ENCODE data around the gene MYO1D.

MYO1D gene

DNA sequence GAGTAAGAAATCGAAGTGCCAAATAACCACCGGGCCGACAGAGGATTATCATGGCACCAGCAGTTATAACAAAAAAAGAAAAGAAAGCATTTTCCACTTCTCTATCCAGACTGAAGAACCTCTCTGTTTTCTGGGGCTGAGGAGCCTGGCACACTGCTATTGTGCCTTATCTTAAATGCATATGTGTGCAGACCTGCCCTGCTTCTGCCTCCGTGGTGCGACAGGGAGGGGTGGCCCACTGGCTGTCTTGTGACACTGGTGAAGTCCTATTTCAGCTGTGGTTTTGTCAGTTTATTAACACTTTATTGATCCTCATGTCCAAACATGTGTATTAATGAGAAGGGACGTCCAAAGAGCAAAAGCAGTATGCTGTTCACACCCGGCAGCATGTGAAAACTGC lies 334.7 kb downstream of the MYO1D start:
- Histone ChIP-seq H3K9me3 (replicated peaks; ENCODE audit: insufficient read depth, low read length) (no peaks in the 10 kb centered on the region), H3K9ac (ENCODE audit: low read length) (no peak overlapping the region), H3K27me3 (replicated peaks; ENCODE audit: insufficient read depth, low read length) (no peaks in the 10 kb centered on the region), H4K20me1 (ENCODE audit: insufficient read depth, low read length) (no peaks in the 10 kb centered on the region), H3K9me2 (replicated peaks; ENCODE audit: insufficient read depth, low read length) (no peaks in the 10 kb centered on the region), H3K27ac (ENCODE audit: low read length) (no peak overlapping the region), H2AFZ (ENCODE audit: low read length) (no peak overlapping the region), H3K4me3 (ENCODE audit: low read length) (no peak overlapping the region), H3K79me2 (ENCODE audit: low read length) (no peaks in the 10 kb centered on the region), H3K36me3 (replicated peaks; ENCODE audit: insufficient read depth, low read length) (no peaks in the 10 kb centered on the region), H3K4me2 (ENCODE audit: low read depth, low read length) (no peak overlapping the region), H3F3A (ENCODE audit: insufficient read depth, low read length) (no peaks in the 10 kb centered on the region), H3K4me1 (ENCODE audit: low read length) (no peaks in the 10 kb centered on the region)
- TF ChIP-seq EZH2 (optimal IDR thresholded peaks at IDR 0.05; ENCODE audit: low read depth, low read length) = no peak
- TF ChIP-seq EZH2phosphoT487 (IDR thresholded peaks at IDR 0.05; ENCODE audit: low read length) = no peak
- TF ChIP-seq, protein P1, sequence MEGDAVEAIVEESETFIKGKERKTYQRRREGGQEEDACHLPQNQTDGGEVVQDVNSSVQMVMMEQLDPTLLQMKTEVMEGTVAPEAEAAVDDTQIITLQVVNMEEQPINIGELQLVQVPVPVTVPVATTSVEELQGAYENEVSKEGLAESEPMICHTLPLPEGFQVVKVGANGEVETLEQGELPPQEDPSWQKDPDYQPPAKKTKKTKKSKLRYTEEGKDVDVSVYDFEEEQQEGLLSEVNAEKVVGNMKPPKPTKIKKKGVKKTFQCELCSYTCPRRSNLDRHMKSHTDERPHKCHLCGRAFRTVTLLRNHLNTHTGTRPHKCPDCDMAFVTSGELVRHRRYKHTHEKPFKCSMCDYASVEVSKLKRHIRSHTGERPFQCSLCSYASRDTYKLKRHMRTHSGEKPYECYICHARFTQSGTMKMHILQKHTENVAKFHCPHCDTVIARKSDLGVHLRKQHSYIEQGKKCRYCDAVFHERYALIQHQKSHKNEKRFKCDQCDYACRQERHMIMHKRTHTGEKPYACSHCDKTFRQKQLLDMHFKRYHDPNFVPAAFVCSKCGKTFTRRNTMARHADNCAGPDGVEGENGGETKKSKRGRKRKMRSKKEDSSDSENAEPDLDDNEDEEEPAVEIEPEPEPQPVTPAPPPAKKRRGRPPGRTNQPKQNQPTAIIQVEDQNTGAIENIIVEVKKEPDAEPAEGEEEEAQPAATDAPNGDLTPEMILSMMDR (IDR thresholded peaks at IDR 0.05; ENCODE audit: low read length) = no peak
- DNase-seq = no peak

DNA sequence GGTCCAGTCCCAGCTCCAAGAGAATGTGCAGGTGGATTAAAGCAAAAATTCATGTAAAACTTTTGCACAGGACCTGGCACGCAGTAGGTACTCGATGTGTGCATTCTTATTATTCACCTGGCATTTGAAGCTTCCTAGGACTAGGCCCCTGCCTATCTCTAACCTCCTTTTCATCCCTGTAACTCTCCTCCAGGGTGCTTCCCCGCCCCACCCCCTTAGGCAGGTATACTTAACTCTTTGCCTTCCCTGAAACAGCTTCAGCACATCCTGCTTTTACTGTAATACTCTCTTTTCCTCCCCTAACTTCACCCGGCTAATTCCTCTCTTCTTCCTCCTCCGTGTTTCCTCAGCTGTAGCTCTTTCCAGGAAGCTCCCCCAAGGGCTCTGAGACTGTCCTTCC lies 335.3 kb downstream of the MYO1D start:
- no peak overlapping the region for H2AFZ ChIP-seq (ENCODE audit: low read length)
- TF ChIP-seq, protein P1 (IDR thresholded peaks at IDR 0.05; ENCODE audit: low read length) = no peak
- TF ChIP-seq EZH2 (optimal IDR thresholded peaks at IDR 0.05; ENCODE audit: low read depth, low read length) (no peak), EZH2phosphoT487 (IDR thresholded peaks at IDR 0.05; ENCODE audit: low read length) (no peak)
- no peak overlapping the region for H3K9ac ChIP-seq (ENCODE audit: low read length)
- no peak overlapping the region for H3K4me2 ChIP-seq (ENCODE audit: low read depth, low read length)
- DNase-seq = no peak
- no peaks in the 10 kb centered on the region for H3K27me3 ChIP-seq (replicated peaks; ENCODE audit: insufficient read depth, low read length)
- H3K36me3 ChIP-seq (replicated peaks; ENCODE audit: insufficient read depth, low read length) = no peaks in the 10 kb centered on the region
- no peaks in the 10 kb centered on the region for H3F3A ChIP-seq (ENCODE audit: insufficient read depth, low read length)
- no peaks in the 10 kb centered on the region for H3K9me2 ChIP-seq (replicated peaks; ENCODE audit: insufficient read depth, low read length)
- no peak overlapping the region for H3K4me3 ChIP-seq (ENCODE audit: low read length)
- no peaks in the 10 kb centered on the region for H3K4me1 ChIP-seq (ENCODE audit: low read length)
- H3K27ac ChIP-seq (ENCODE audit: low read length) = no peak overlapping the region
- no peaks in the 10 kb centered on the region for H3K9me3 ChIP-seq (replicated peaks; ENCODE audit: insufficient read depth, low read length)
- no peaks in the 10 kb centered on the region for H3K79me2 ChIP-seq (ENCODE audit: low read length)
- no peaks in the 10 kb centered on the region for H4K20me1 ChIP-seq (ENCODE audit: insufficient read depth, low read length)

DNA sequence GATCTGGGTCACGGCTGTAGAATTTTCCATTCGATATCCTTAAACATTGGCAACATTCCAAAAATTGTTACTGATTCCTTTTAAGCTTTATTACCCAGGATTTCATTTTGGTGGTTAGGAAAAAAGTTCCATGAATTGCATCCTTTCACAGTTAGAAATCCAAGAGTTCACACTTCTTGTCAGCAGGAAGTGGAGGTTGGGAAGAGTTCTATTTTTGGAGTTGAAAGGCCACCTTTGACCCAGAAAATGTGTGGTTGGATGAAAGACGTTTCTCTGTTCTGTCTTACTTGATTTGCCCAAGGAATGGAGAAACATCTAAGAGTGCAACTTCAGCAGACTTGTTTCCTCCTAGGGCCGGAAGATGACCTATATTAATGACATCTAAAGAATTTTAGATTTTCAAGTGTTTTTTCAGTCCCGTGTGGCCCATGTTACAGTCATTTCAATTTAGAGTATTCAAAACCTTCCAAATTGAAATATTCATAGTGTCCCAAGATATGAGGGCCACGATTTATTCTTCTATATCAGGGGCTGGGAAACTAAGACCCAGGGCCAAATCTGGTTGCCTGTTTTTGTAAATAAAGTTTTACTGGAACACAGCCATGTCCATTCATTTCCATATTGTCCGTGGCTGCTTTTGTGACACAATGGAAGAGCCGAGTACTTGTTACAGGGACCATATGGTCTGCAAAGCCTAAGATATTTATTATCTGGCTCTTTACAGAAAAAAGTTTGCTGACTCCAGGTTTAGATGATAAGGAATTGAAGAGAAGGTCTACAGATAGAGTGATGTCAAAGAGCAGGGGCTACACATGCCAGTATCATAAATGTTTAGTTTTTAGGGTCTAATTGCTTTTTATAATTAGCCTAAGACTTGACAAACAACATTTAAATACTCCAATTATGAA lies 339.9 kb downstream of the MYO1D start:
- Histone ChIP-seq H3K4me3 (ENCODE audit: low read length) (no peak overlapping the region), H3K9me2 (replicated peaks; ENCODE audit: insufficient read depth, low read length) (no peaks in the 10 kb centered on the region), H3K9ac (ENCODE audit: low read length) (no peak overlapping the region), H3K4me1 (ENCODE audit: low read length) (no peaks in the 10 kb centered on the region), H3K4me2 (ENCODE audit: low read depth, low read length) (no peak overlapping the region), H3F3A (ENCODE audit: insufficient read depth, low read length) (no peaks in the 10 kb centered on the region), H3K27ac (ENCODE audit: low read length) (no peak overlapping the region), H4K20me1 (ENCODE audit: insufficient read depth, low read length) (no peaks in the 10 kb centered on the region), H3K27me3 (replicated peaks; ENCODE audit: insufficient read depth, low read length) (no peaks in the 10 kb centered on the region), H3K9me3 (replicated peaks; ENCODE audit: insufficient read depth, low read length) (no peaks in the 10 kb centered on the region), H2AFZ (ENCODE audit: low read length) (no peak overlapping the region), H3K79me2 (ENCODE audit: low read length) (no peaks in the 10 kb centered on the region), H3K36me3 (replicated peaks; ENCODE audit: insufficient read depth, low read length) (no peaks in the 10 kb centered on the region)
- TF ChIP-seq EZH2phosphoT487 (IDR thresholded peaks at IDR 0.05; ENCODE audit: low read length) (no peak), EZH2 (optimal IDR thresholded peaks at IDR 0.05; ENCODE audit: low read depth, low read length) (no peak)
- TF ChIP-seq, protein P1 (IDR thresholded peaks at IDR 0.05; ENCODE audit: low read length) = no peak
- no peak for DNase-seq

Data from MM.1S (cell line).